ENCODE measurements around the gene CHTOP. TPM values are rescaled to one million over a fixed set of nuclear protein-coding genes. Genes with fewer than 3 reads are reported as not detected.

The CHTOP gene
- total and polyA plus RNA-seq, 2 of the 4 experiments (the other 2 are of a cell fraction), result 33.9 to 50.8 TPM

GRCh38 chr1:153643100-153643499 is 9.2 kb downstream of the CHTOP start:
- H2AK9ac ChIP-seq (replicated peaks; ENCODE audit: low read depth, low read length, poor library complexity), result no peak overlapping the region
- DNase-seq (no peak), ATAC-seq (ENCODE audit: low read depth) (no peak)
- H4K91ac ChIP-seq (ENCODE audit: insufficient read depth, low read depth, low read length), result no peak overlapping the region
- H2BK120ac ChIP-seq (ENCODE audit: low read depth, low read length), result no peak overlapping the region
- no peaks in the 10 kb centered on the region for H3K9me3 ChIP-seq (ENCODE audit: control insufficient read depth, insufficient read depth, low read length)
- no peak overlapping the region for H3K9ac ChIP-seq (ENCODE audit: low read depth, low read length)
- H3K9me1 ChIP-seq (ENCODE audit: insufficient read depth, low read length), result peaks cover 5% of the 10 kb centered on the region
- no peak overlapping the region for H2BK15ac ChIP-seq (ENCODE audit: low read depth, low read length)
- no peak overlapping the region for H3K4me3 ChIP-seq (ENCODE audit: insufficient read depth, low read depth, low read length)
- H3K4me2 ChIP-seq (ENCODE audit: low read depth, low read length), result no peak overlapping the region
- intact Hi-C loops (cut with micrococcal nuclease) (no loop called here), dilution Hi-C loops (cut with HindIII; ENCODE audit: low sequenced_read_pairs, unreplicated experiment) (no loop called here), in situ Hi-C loops (cut with MboI; ENCODE audit: low sequenced_read_pairs) (loop anchor here (10.0 kb wide), 1 partner anchor 128 kb away; no protein-coding TSS in a partner anchor)
- TF ChIP-seq MAFK (IDR thresholded peaks at IDR 0.05; ENCODE audit: low read depth, low read length) (no peak), RFX5 (IDR thresholded peaks at IDR 0.05; ENCODE audit: low read depth, low read length) (no peak), SMC3 (IDR thresholded peaks at IDR 0.05; ENCODE audit: low read depth, low read length) (no peak), USF2 (IDR thresholded peaks at IDR 0.05; ENCODE audit: low read depth, low read length) (no peak)
- no peak overlapping the region for H4K5ac ChIP-seq (ENCODE audit: low read depth, low read length)
- ChIA-PET POLR2A (ENCODE audit: unreplicated experiment) (interaction anchor here (3.3 kb wide), 1 partner anchor 9 kb away, joined by 14 read pairs; the partner anchor contains the start of gene CHTOP), CTCF (interaction anchor here (1.5 kb wide), 1 partner anchor 16 kb away, joined by 7 read pairs; the partner anchor contains the start of gene S100A13)
- no peak overlapping the region for H2AK5ac ChIP-seq (ENCODE audit: low read depth, low read length)
- H3K56ac ChIP-seq (ENCODE audit: extremely low read depth, insufficient read depth, low read length), result no peak overlapping the region
- no peak overlapping the region for H3K4ac ChIP-seq (ENCODE audit: low read depth, low read length)
- WGBS, 2 experiments (ENCODE audit: extremely low coverage in 2 of 2, insufficient read length in 1 of 2), result no CpG with 5 or more reads among the region's 11 CpGs
- no TSS peak for BruUV-seq (replicated peaks)
- H3K14ac ChIP-seq (replicated peaks; ENCODE audit: low read depth, low read length), result no peak overlapping the region
- H2AFZ ChIP-seq (replicated peaks; ENCODE audit: low read length, poor library complexity), result no peak overlapping the region
- no peak overlapping the region for H4K8ac ChIP-seq (ENCODE audit: low read depth in 2 of 2, low read length in 2 of 2)
- H2BK20ac ChIP-seq (ENCODE audit: low read depth, low read length), result no peak overlapping the region
- no peaks in the 10 kb centered on the region for H3K4me1 ChIP-seq (ENCODE audit: control insufficient read depth, insufficient read depth, low read length)
- peaks cover 16% of the 10 kb centered on the region for H4K20me1 ChIP-seq (ENCODE audit: insufficient read depth, low read length)
- H3K36me3 ChIP-seq (ENCODE audit: control insufficient read depth, insufficient read depth, low read length), result peaks cover 57% of the 10 kb centered on the region
- H3K79me1 ChIP-seq (ENCODE audit: low read depth in 1 of 2, low read length in 2 of 2), result peaks cover 27 to 67% of the 10 kb centered on the region in 2 experiments
- H2BK5ac ChIP-seq (ENCODE audit: low read depth, low read length, poor library complexity, severe bottlenecking), result no peak overlapping the region
- H3K27me3 ChIP-seq (ENCODE audit: control insufficient read depth, insufficient read depth, low read length), result no peaks in the 10 kb centered on the region
- H3K23ac ChIP-seq (ENCODE audit: low read depth, low read length), result no peak overlapping the region
- H3K18ac ChIP-seq (ENCODE audit: low read depth, low read length), result no peak overlapping the region
- no peak overlapping the region for H3K27ac ChIP-seq (ENCODE audit: insufficient read depth, low read length)
